Uterus (tissue), 4 donors: Measurements from ENCODE around the gene GMEB2. TPM values are rescaled to one million over a fixed set of nuclear protein-coding genes. Genes with fewer than 3 reads are reported as not detected.
A peak's percentile ranks its signal among the peaks of the same experiment; 100 is the strongest.
"Not testable (repeated sequence)": the region's sequence is repeated elsewhere in the genome, so short reads cannot be mapped to it uniquely, and the experiment has no call there.

Source experiments
- DNase-seq, 2 donors: peaks; one replicate each; pipeline ENCODE4 v3.0.0-alpha.2; 2019 to 2020
- H3K27ac ChIP-seq, 2 donors: fragments of 200-600 bp; sonication (generic); 1 replicate in 1 of 2; 2 replicates in 1 of 2; pipeline ENCODE4 v1.5.1; 2016 to 2018
- H3K27me3 ChIP-seq, 2 donors: fragments of 200-600 bp; sonication (generic); one replicate each; pipeline ENCODE4 v1.5.1; 2018 to 2019; ENCODE audit warnings: control low read depth in 1 of 2
- H3K36me3 ChIP-seq, 2 donors: fragments of 200-600 bp; sonication (generic); one replicate each; pipeline ENCODE4 v1.5.1; 2019; ENCODE audit warnings: control low read depth in 1 of 2
- H3K4me1 ChIP-seq, 2 donors: fragments of 200-600 bp; sonication (generic); one replicate each; pipeline ENCODE4 v1.5.1; 2018 to 2019; ENCODE audit warnings: control low read depth in 1 of 2
- H3K4me3 ChIP-seq, 2 donors: fragments of 200-600 bp; sonication (generic); 1 replicate in 1 of 2; 2 replicates in 1 of 2; pipeline ENCODE4 v1.5.1; 2018 to 2019; ENCODE audit warnings: mild to moderate bottlenecking in 1 of 2
- H3K9me3 ChIP-seq, 2 donors: fragments of 200-600 bp; sonication (generic); one replicate each; pipeline ENCODE4 v1.5.1; 2019; ENCODE audit warnings: control low read depth in 1 of 2
- CTCF ChIP-seq, 4 experiments: fragments of 200-600 bp in 2 of 4; fragments of 450-650 bp in 2 of 4; sonication (generic) in 2 of 4; IDR thresholded peaks; one replicate each; pipeline ENCODE4 v1.5.1; 2016 to 2019; ENCODE audit warnings: antibody characterized with exemption in 4 of 4, mild to moderate bottlenecking in 2 of 4, moderate library complexity in 1 of 4
- POLR2A ChIP-seq, 2 donors: fragments of 450-650 bp; IDR thresholded peaks; one replicate each; pipeline ENCODE4 v1.6.1; 2016; ENCODE audit warnings: antibody characterized with exemption in 2 of 2, mild to moderate bottlenecking in 1 of 2, moderate library complexity in 1 of 2
- intact Hi-C: fragments of 100-400 bp; cut with DNase I; formaldehyde crosslinking; loops from one replicate; pipeline ENCODE4 v1.15.1; 2023; ENCODE audit warnings: low total_unique reads
- total RNA-seq, 4 donors: library from RNA; depleted of rRNA in 3 of 4; stranded (reverse); fragments of >200 nt in 3 of 4; gene quantifications; one replicate each; pipeline versions ENCODE4 v1.1.0 to v1.2.4, GENCODE V29; 2014 to 2023
- donor health status: DM: yes; HTN: yes; CAD: no.

The GMEB2 gene
- total RNA-seq, 4 donors from 2014 or later = 2.1 to 24.8 (median 11.5) TPM

GRCh38 chr20:63617092-63617875, 9.6 kb downstream of the GMEB2 start:
- H3K36me3 ChIP-seq = no peaks in the 10 kb centered on the region
- H3K27me3 ChIP-seq = no peaks in the 10 kb centered on the region
- no peaks in the 10 kb centered on the region for H3K4me1 ChIP-seq
- H3K27ac ChIP-seq = no peak overlapping the region
- no peaks in the 10 kb centered on the region for H3K9me3 ChIP-seq
- no peak overlapping the region for H3K4me3 ChIP-seq
- no peak for DNase-seq
- no peak for TF ChIP-seq CTCF (IDR thresholded peaks at IDR 0.05)
- TF ChIP-seq POLR2A (IDR thresholded peaks at IDR 0.05) = no peak
- intact Hi-C loops = no loop called here

- H3K36me3 ChIP-seq, H3K4me3 ChIP-seq, DNase-seq, intact Hi-C loops, H3K9me3 ChIP-seq, H3K4me1 ChIP-seq, H3K27ac ChIP-seq, H3K27me3 ChIP-seq: not testable (repeated sequence)
- peak in 2 of 4 experiments; percentile 19 to 20 for TF ChIP-seq CTCF (IDR thresholded peaks at IDR 0.05)
Measured at GRCh38 chr20:63613863-63614594, 12.9 kb downstream of the GMEB2 start.

DNA sequence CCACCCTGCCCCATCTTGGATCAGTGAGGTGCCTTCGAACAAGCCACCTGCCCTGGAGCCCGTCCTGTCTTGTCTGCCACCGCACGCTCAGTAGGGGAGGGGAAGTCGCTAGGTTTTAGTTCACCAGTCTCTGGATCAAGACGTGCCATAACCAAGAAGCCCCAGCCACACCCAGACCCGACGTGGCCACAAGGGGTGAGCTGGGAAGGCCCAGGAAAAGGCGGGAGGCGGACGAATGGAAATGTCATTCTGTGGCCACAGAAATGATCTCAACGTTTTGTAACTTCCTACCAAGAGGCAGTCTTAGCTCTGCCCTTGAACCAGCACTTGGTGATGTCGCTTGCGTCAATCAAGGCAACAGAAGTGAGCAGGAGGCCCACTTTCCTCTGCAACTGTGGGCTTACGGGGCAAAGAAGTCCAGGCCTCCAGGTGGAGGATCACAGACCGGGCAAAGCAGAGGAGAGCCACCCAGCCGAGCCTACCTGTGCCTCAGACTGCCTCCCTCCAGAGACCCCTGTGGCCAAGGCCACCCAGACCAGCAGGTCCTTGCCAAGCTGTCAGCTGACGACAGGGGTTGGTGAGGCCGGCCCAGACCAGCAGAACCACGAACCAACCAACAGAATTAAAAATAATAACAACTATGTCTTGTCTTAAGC, 14.5 kb downstream of the GMEB2 start:
- H3K4me3 ChIP-seq = no peak overlapping the region
- no peak overlapping the region for H3K27ac ChIP-seq
- no peaks in the 10 kb centered on the region for H3K9me3 ChIP-seq
- no peaks in the 10 kb centered on the region for H3K36me3 ChIP-seq
- DNase-seq = no peak
- no peaks in the 10 kb centered on the region for H3K27me3 ChIP-seq
- intact Hi-C loops = no loop called here
- TF ChIP-seq CTCF (IDR thresholded peaks at IDR 0.05) = no peak
- TF ChIP-seq POLR2A (IDR thresholded peaks at IDR 0.05) = no peak
- H3K4me1 ChIP-seq = no peaks in the 10 kb centered on the region

- intact Hi-C loops = no loop called here
- Histone ChIP-seq H3K36me3 (no peaks in the 10 kb centered on the region), H3K9me3 (no peaks in the 10 kb centered on the region), H3K4me1 (no peaks in the 10 kb centered on the region), H3K27me3 (no peaks in the 10 kb centered on the region), H3K4me3 (no peak overlapping the region), H3K27ac (no peak overlapping the region)
- no peak for DNase-seq
- no peak for TF ChIP-seq CTCF (IDR thresholded peaks at IDR 0.05)
- no peak for TF ChIP-seq POLR2A (IDR thresholded peaks at IDR 0.05)
Measured at GRCh38 chr20:63611646-63612045, 15.3 kb downstream of the GMEB2 start.
